GM18951 (cell line): ENCODE measurements around the gene AHI1.

Experiments used
- POLR2A ChIP-seq: IDR thresholded peaks from 4 replicates; pipeline ENCODE4 v1.6.1; 2011; ENCODE audit warnings: mild to moderate bottlenecking; ENCODE audit not compliant: insufficient read length, insufficient read depth; ENCODE audit errors: extremely low read depth
- in situ Hi-C: fragments of 300-500 bp; cut with MboI; formaldehyde crosslinking; loops from one replicate; pipeline ENCODE4 v1.12.0; 2022; ENCODE audit warnings: low sequenced_read_pairs, mixed read lengths, inconsistent platforms; ENCODE audit not compliant: unreplicated experiment

The AHI1 gene

GRCh38 chr6:135497412-135498184, at the start of gene AHI1:
AHI1 (minus strand) TSS chr6:135497740; CDS start chr6:135492237, 5,503 bp downstream.
- peak; percentile 88 for TF ChIP-seq POLR2A

GRCh38 chr6:135546680-135547418, 49.3 kb upstream of the AHI1 start:
- no peak for TF ChIP-seq POLR2A
- in situ Hi-C loops, result loop anchor here (25.0 kb wide), 2 partner anchors 365 to 690 kb away; no protein-coding TSS in a partner anchor

More at GRCh38 chr6:135497412-135498184, at the start of gene AHI1:
- in situ Hi-C loops, result no loop called here

GRCh38 chr6:135546206-135546605, 48.7 kb upstream of the AHI1 start:
- in situ Hi-C loops, result loop anchor here (25.0 kb wide), 2 partner anchors 366 to 691 kb away; no protein-coding TSS in a partner anchor
- no peak for TF ChIP-seq POLR2A

- TF ChIP-seq POLR2A, result no peak
- in situ Hi-C loops, result loop anchor here (25.0 kb wide), 2 partner anchors 372 to 697 kb away; no protein-coding TSS in a partner anchor
Observed at GRCh38 chr6:135540207-135540840, 42.8 kb upstream of the AHI1 start.

GRCh38 chr6:135537741-135538301, 40.3 kb upstream of the AHI1 start:
- no peak for TF ChIP-seq POLR2A
- in situ Hi-C loops, result loop anchor here (25.0 kb wide), 2 partner anchors 374 to 699 kb away; no protein-coding TSS in a partner anchor

- no peak for TF ChIP-seq POLR2A
- in situ Hi-C loops, result loop anchor here (25.0 kb wide), 2 partner anchors 376 to 701 kb away; no protein-coding TSS in a partner anchor
Observed at GRCh38 chr6:135535989-135536414, 38.5 kb upstream of the AHI1 start.

- in situ Hi-C loops, result loop anchor here (25.0 kb wide), 2 partner anchors 377 to 702 kb away; no protein-coding TSS in a partner anchor
- TF ChIP-seq POLR2A, result no peak
Observed at GRCh38 chr6:135534773-135535380, 37.3 kb upstream of the AHI1 start.

- TF ChIP-seq POLR2A, result no peak
- in situ Hi-C loops, result loop anchor here (25.0 kb wide), 2 partner anchors 380 to 705 kb away; no protein-coding TSS in a partner anchor
Observed at GRCh38 chr6:135532559-135532958, 35.0 kb upstream of the AHI1 start.

GRCh38 chr6:135531954-135532490, 34.5 kb upstream of the AHI1 start:
- no peak for TF ChIP-seq POLR2A
- in situ Hi-C loops, result loop anchor here (25.0 kb wide), 2 partner anchors 380 to 705 kb away; no protein-coding TSS in a partner anchor

- in situ Hi-C loops, result loop anchor here (25.0 kb wide), 2 partner anchors 382 to 707 kb away; no protein-coding TSS in a partner anchor
- TF ChIP-seq POLR2A, result no peak
Observed at GRCh38 chr6:135530113-135530512, 32.6 kb upstream of the AHI1 start.

GRCh38 chr6:135527960-135528249, 30.4 kb upstream of the AHI1 start:
- no peak for TF ChIP-seq POLR2A
- in situ Hi-C loops, result loop anchor here (25.0 kb wide), 2 partner anchors 384 to 709 kb away; no protein-coding TSS in a partner anchor
